K562 (cell line): ENCODE results near the gene IL2RG. TPM values are rescaled to one million over a fixed set of nuclear protein-coding genes. Genes with fewer than 3 reads are reported as not detected.

Source experiments
- ATAC-seq: fragments of 200-7000 bp; cut with Tn5 transposase; 3 replicates; pipeline ENCODE4 v1.9.1; 2020; ENCODE audit warnings: moderate library complexity
- BruUV-seq: library from RNA; stranded (reverse); fragments of 400-500 nt; replicated peaks from 2 replicates; lab custom pipeline; 2021; lab: Mats Ljungman, UMichigan
- CTCF ChIA-PET: fragments of 300-600 bp; formaldehyde crosslinking; extraction: SDS; loops from one replicate; lab custom pipeline; 2021; ENCODE audit warnings: low intra/inter-chr PET ratio; lab: Yijun Ruan, JAX
- POLR2A ChIA-PET: fragments of 300-600, 350-650 bp; sonication (Branson Sonifier 250); formaldehyde crosslinking; extraction: SDS; loops from one replicate; lab custom pipeline; 2021; ENCODE audit warnings: antibody characterized with exemption, inconsistent platforms; lab: Yijun Ruan, JAX
- DNase-seq, 4 experiments: peaks; one replicate each; pipeline versions ENCODE4 v3.0.0 to v3.0.0-alpha.2; 2011 to 2018; ENCODE audit warnings: low spot score in 3 of 4, mixed read lengths in 3 of 4; ENCODE audit errors: extremely low read depth in 1 of 4
- FAIRE-seq: peaks from 2 replicates; lab custom pipeline; 2011; peaks lifted over from hg19 to GRCh38; lab: Jason Lieb, UNC
- H2AFZ ChIP-seq: 2 replicates; pipeline ENCODE4 v1.6.0; 2011; ENCODE audit warnings: low read depth, low read length, control low read depth, inconsistent platforms
- H3K27ac ChIP-seq: fragments of 200-600 bp; 3 replicates; pipeline ENCODE4 v1.8.0; 2011; ENCODE audit warnings: low read depth, mild to moderate bottlenecking, control low read depth, inconsistent platforms, low read length, moderate library complexity, mixed read lengths; ENCODE audit errors: extremely low read depth
- H3K27me3 ChIP-seq, 2 experiments: fragments of 300-600 bp in 1 of 2; 2 replicates in 1 of 2; 3 replicates in 1 of 2; pipeline versions ENCODE4 v1.6.0 to v1.8.0; 2011; ENCODE audit warnings: inconsistent platforms in 2 of 2, low read length in 2 of 2, mild to moderate bottlenecking in 1 of 2, mixed read lengths in 1 of 2, moderate library complexity in 1 of 2; ENCODE audit not compliant: control insufficient read depth in 2 of 2, insufficient read depth in 2 of 2
- H3K36me3 ChIP-seq: fragments of 300-600 bp; 3 replicates; pipeline ENCODE4 v1.8.0; 2011; ENCODE audit warnings: mild to moderate bottlenecking, low read length, inconsistent platforms; ENCODE audit not compliant: control insufficient read depth, insufficient read depth
- H3K4me1 ChIP-seq, 2 experiments: fragments of 200-600 bp in 1 of 2; replicated peaks in 1 of 2; 2 replicates in 1 of 2; 3 replicates in 1 of 2; pipeline versions ENCODE4 v1.5.1 to v1.8.0; 2011; ENCODE audit warnings: inconsistent platforms in 2 of 2, low read length in 2 of 2, mild to moderate bottlenecking in 1 of 2, mixed read lengths in 1 of 2, moderate library complexity in 1 of 2; ENCODE audit not compliant: control insufficient read depth in 2 of 2, insufficient read depth in 2 of 2
- H3K4me2 ChIP-seq: 2 replicates; pipeline ENCODE4 v1.6.1; 2011; ENCODE audit warnings: low read length, control low read depth, inconsistent platforms, mixed read lengths; ENCODE audit not compliant: insufficient read depth
- H3K4me3 ChIP-seq: fragments of 200-600 bp; sonication (generic), shearing (Covaris generic); 2 replicates; pipeline ENCODE4 v1.5.1; 2016; ENCODE audit warnings: control low read depth, inconsistent platforms
- H3K79me2 ChIP-seq: fragments of 200-600 bp; 3 replicates; pipeline ENCODE4 v1.8.0; 2011; ENCODE audit warnings: low read length, inconsistent platforms; ENCODE audit not compliant: control insufficient read depth, insufficient read depth
- H3K9ac ChIP-seq, 2 experiments: 2 replicates each; pipeline versions ENCODE4 v1.6.0 to v1.6.1; 2011; ENCODE audit warnings: low read depth in 2 of 2, low read length in 2 of 2, control low read depth in 1 of 2, inconsistent platforms in 1 of 2, mild to moderate bottlenecking in 1 of 2, mixed read lengths in 1 of 2; ENCODE audit not compliant: insufficient read depth in 1 of 2
- H3K9me1 ChIP-seq: one replicate; pipeline ENCODE4 v1.6.0; 2011; ENCODE audit warnings: inconsistent platforms, mild to moderate bottlenecking, low read length, moderate library complexity; ENCODE audit not compliant: control insufficient read depth, insufficient read depth
- H3K9me3 ChIP-seq: replicated peaks from 2 replicates; pipeline ENCODE4 v1.5.1; 2011; ENCODE audit warnings: low read depth, low read length, inconsistent platforms; ENCODE audit not compliant: control insufficient read depth, insufficient read depth
- H4K20me1 ChIP-seq: replicated peaks from 2 replicates; pipeline ENCODE4 v1.6.1; 2011; ENCODE audit warnings: low read length, inconsistent platforms, mixed read lengths; ENCODE audit not compliant: control insufficient read depth, insufficient read depth
- CBFA2T3 ChIP-seq: fragments of 450-650 bp; IDR thresholded peaks from 2 replicates; pipeline ENCODE4 v1.6.1; 2017
- CBFB ChIP-seq: sonication (generic); formaldehyde crosslinking; IDR thresholded peaks from 2 replicates; pipeline ENCODE4 v1.4.0; 2020; ENCODE audit warnings: mild to moderate bottlenecking, missing genetic modification reagents
- CREBBP ChIP-seq: IDR thresholded peaks from one replicate; pipeline ENCODE4 v1.6.1; 2012; ENCODE audit warnings: low read depth, mild to moderate bottlenecking, control low read depth, inconsistent platforms, low read length
- ELF1 ChIP-seq: fragments of 200-800 bp; sonication (Bioruptor generic); IDR thresholded peaks from 2 replicates; pipeline ENCODE4 v1.6.1; 2016; ENCODE audit warnings: missing genetic modification characterization, missing compliant biosample characterization
- KLF16 ChIP-seq: IDR thresholded peaks from 2 replicates; pipeline ENCODE4 v1.6.1; 2016; ENCODE audit warnings: antibody characterized with exemption
- NCOA4 ChIP-seq: fragments of 450-650 bp; IDR thresholded peaks from 2 replicates; pipeline ENCODE4 v1.6.1; 2018; ENCODE audit warnings: mild to moderate bottlenecking; ENCODE audit not compliant: partially characterized antibody
- PPARD ChIP-seq: fragments of 250-450 bp; sonication (Bioruptor Pico); IDR thresholded peaks from 2 replicates; pipeline ENCODE4 v1.8.0; 2022; ENCODE audit warnings: inconsistent platforms, mild to moderate bottlenecking, moderate library complexity
- SIN3A ChIP-seq, 2 experiments: fragments of 150-350 bp in 1 of 2; IDR thresholded peaks; 2 replicates each; pipeline ENCODE4 v1.6.1; 2011 to 2016; ENCODE audit warnings: borderline replicate concordance in 2 of 2, low read depth in 2 of 2, low read length in 2 of 2, mild to moderate bottlenecking in 2 of 2, moderate library complexity in 2 of 2; ENCODE audit not compliant: control insufficient read depth in 1 of 2
- SOX6 ChIP-seq: fragments of 450-650 bp; IDR thresholded peaks from 2 replicates; pipeline ENCODE4 v1.6.1; 2014; ENCODE audit warnings: mild to moderate bottlenecking
- TBP ChIP-seq: optimal IDR thresholded peaks from 2 replicates; pipeline ENCODE3; 2011; ENCODE audit warnings: low read depth, low read length, improper control_type of control experiment
- THAP7 ChIP-seq: fragments of 250-450 bp; sonication (Bioruptor Pico); IDR thresholded peaks from 2 replicates; pipeline ENCODE4 v1.5.0; 2021
- U2AF1 ChIP-seq: fragments of 200-400 bp; formaldehyde crosslinking; optimal IDR thresholded peaks from 2 replicates; pipeline ENCODE3; 2017; ENCODE audit warnings: mild to moderate bottlenecking, low read depth, low read length, moderate library complexity
- ZEB2 ChIP-seq: fragments of 450-650 bp; IDR thresholded peaks from 2 replicates; pipeline ENCODE4 v1.6.1; 2016
- WGBS: fragments of 100-300 bp; shearing (Covaris generic); methylation state at CpG from one replicate; pipeline ENCODE4 v1.1.6; 2016; ENCODE audit warnings: low coverage, mixed read lengths; ENCODE audit not compliant: insufficient coverage; ENCODE audit errors: missing lambda C conversion rate; 5-methylcytosine and 5-hydroxymethylcytosine counted together
- in situ Hi-C: fragments of 300-500 bp; cut with MboI; formaldehyde crosslinking; loops from 4 replicates; pipeline ENCODE4 v1.15.0; 2018; ENCODE audit warnings: inconsistent platforms, mixed read lengths
- intact Hi-C: fragments of 100-400 bp; cut with micrococcal nuclease; formaldehyde crosslinking; loops from 2 replicates; pipeline ENCODE4 v1.14.2; 2022
- polyA plus RNA-seq, 8 experiments: library from polyadenylated mRNA; depleted of rRNA in 4 of 8; stranded (reverse) in 5 of 8; unstranded in 3 of 8; fragments of >200 nt; fragmentation: Nextera tagmentation in 2 of 8; fragmentation: Illumina TruSeq in 1 of 8; extraction: Ambion mirVana in 2 of 8; extraction: Trizol in 1 of 8; gene quantifications; 2 replicates each; pipeline versions ENCODE4 v1.2.1 to v1.2.3, GENCODE V29; 2011 to 2014; ENCODE audit warnings: inconsistent platforms in 1 of 8, missing spikeins in 1 of 8
- total RNA-seq, 7 experiments: library from RNA; depleted of rRNA in 6 of 7; stranded (reverse); fragments of >200 nt in 6 of 7; fragmentation: Illumina TruSeq in 2 of 7; extraction: Trizol in 2 of 7; gene quantifications; 2 replicates each; pipeline versions ENCODE4 v1.2.1 to v1.2.3, GENCODE V29; 2011 to 2021; ENCODE audit warnings: low replicate concordance in 1 of 7
- TF ChIP-seq, protein P1 (sequence below): fragments of 450-650 bp; IDR thresholded peaks from 2 replicates; pipeline ENCODE4 v1.6.1; 2018; ENCODE audit warnings: mild to moderate bottlenecking, low read depth; ENCODE audit not compliant: partially characterized antibody
- TF ChIP-seq, protein P2 (sequence below): fragments of 250-450 bp; sonication (Bioruptor Pico); IDR thresholded peaks from 2 replicates; pipeline ENCODE4 v1.8.0; 2022; ENCODE audit warnings: inconsistent platforms

Gene IL2RG
- total and polyA plus RNA-seq, 9 of the 15 experiments (the other 6 are each of a cell fraction or from before 2014, with no cell fraction given), result 5.5 to 55.4 (median 19.7) TPM

DNA sequence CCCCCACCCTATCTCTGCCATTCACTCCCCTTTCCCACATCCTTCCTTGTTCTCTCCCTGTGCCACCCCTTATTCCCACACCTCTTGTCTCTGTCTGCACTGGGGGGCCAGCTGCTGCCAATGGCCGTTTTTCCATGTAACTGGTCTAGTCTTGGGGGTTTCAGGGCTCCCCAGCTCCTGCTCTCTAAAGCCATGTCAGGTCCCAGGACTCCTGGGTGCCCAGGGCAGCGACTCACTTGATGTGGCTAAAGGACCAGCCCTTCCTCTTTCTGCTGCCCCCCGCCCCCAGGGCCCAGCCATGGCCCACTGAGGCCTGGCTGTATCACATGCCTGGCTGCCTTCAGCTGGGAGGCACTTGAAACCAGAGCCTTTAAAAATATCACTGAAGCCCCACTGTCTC lies 43.3 kb upstream of the IL2RG start:
- Histone ChIP-seq H3K4me3 (no peak overlapping the region), H3K4me2 (no peak overlapping the region), H3K36me3 (no peaks in the 10 kb centered on the region), H3K27me3 (no peaks in the 10 kb centered on the region), H4K20me1 (no peaks in the 10 kb centered on the region), H2AFZ (no peak overlapping the region), H3K79me2 (no peaks in the 10 kb centered on the region), H3K27ac (no peak overlapping the region), H3K9ac (no peak overlapping the region; a peak in 1 of 4 replicates), H3K4me1 (peaks cover 0 to 3% of the 10 kb centered on the region in 2 experiments; a peak in 1 of 5 replicates), H3K9me1 (no peaks in the 10 kb centered on the region), H3K9me3 (no peaks in the 10 kb centered on the region)
- in situ Hi-C loops, result no loop called here
- BruUV-seq, result no TSS peak
- TF ChIP-seq CBFB (no peak), THAP7 (CRISPR knock-in tag) (no peak), KLF16 (no peak), ZEB2 (no peak), CREBBP (no peak), U2AF1 (no peak), ELF1 (tag) (no peak), TBP (no peak), SIN3A (IDR thresholded peaks at IDR 0.05; ENCODE audit: borderline replicate concordance in 2 of 2, control insufficient read depth in 1 of 2, low read depth in 2 of 2, low read length in 2 of 2) (no peak), NCOA4 (no peak), SOX6 (no peak), CBFA2T3 (no peak), PPARD (no peak)
- TF ChIP-seq, protein P1, sequence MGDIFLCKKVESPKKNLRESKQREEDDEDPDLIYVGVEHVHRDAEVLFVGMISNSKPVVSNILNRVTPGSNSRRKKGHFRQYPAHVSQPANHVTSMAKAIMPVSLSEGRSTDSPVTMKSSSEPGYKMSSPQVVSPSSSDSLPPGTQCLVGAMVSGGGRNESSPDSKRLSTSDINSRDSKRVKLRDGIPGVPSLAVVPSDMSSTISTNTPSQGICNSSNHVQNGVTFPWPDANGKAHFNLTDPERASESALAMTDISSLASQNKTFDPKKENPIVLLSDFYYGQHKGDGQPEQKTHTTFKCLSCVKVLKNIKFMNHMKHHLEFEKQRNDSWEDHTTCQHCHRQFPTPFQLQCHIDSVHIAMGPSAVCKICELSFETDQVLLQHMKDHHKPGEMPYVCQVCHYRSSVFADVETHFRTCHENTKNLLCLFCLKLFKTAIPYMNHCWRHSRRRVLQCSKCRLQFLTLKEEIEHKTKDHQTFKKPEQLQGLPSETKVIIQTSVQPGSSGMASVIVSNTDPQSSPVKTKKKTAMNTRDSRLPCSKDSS, result no peak
- TF ChIP-seq, protein P2, sequence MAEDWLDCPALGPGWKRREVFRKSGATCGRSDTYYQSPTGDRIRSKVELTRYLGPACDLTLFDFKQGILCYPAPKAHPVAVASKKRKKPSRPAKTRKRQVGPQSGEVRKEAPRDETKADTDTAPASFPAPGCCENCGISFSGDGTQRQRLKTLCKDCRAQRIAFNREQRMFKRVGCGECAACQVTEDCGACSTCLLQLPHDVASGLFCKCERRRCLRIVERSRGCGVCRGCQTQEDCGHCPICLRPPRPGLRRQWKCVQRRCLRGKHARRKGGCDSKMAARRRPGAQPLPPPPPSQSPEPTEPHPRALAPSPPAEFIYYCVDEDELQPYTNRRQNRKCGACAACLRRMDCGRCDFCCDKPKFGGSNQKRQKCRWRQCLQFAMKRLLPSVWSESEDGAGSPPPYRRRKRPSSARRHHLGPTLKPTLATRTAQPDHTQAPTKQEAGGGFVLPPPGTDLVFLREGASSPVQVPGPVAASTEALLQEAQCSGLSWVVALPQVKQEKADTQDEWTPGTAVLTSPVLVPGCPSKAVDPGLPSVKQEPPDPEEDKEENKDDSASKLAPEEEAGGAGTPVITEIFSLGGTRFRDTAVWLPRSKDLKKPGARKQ (CRISPR knock-in tag), result no peak
- ChIA-PET POLR2A (no interaction called here), CTCF (no interaction called here)
- DNase-seq (no peak), ATAC-seq (no peak), FAIRE-seq (no peak)
- WGBS, result 0% methylated on average over 1 of the region's 3 CpGs
- intact Hi-C loops, result no loop called here
